ENCODE measurements around the gene SPEG. TPM values are rescaled to one million over a fixed set of nuclear protein-coding genes. Genes with fewer than 3 reads are reported as not detected.

SPEG gene
- total and polyA plus RNA-seq, 2 of the 13 experiments (the other 11 are each of a cell fraction or from before 2014, with no cell fraction given) = 0.18 to 0.24 TPM

GRCh38 chr2:219541611-219542180 lies 107.1 kb downstream of the SPEG start (continued):
- no peak for TF ChIP-seq ZMAT5 (CRISPR knock-in tag; IDR thresholded peaks at IDR 0.05; ENCODE audit: borderline replicate concordance, low read depth)
- TF ChIP-seq, protein P1, sequence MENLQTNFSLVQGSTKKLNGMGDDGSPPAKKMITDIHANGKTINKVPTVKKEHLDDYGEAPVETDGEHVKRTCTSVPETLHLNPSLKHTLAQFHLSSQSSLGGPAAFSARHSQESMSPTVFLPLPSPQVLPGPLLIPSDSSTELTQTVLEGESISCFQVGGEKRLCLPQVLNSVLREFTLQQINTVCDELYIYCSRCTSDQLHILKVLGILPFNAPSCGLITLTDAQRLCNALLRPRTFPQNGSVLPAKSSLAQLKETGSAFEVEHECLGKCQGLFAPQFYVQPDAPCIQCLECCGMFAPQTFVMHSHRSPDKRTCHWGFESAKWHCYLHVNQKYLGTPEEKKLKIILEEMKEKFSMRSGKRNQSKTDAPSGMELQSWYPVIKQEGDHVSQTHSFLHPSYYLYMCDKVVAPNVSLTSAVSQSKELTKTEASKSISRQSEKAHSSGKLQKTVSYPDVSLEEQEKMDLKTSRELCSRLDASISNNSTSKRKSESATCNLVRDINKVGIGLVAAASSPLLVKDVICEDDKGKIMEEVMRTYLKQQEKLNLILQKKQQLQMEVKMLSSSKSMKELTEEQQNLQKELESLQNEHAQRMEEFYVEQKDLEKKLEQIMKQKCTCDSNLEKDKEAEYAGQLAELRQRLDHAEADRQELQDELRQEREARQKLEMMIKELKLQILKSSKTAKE (CRISPR knock-in tag; IDR thresholded peaks at IDR 0.05; ENCODE audit: borderline replicate concordance) = 0 out of 2 replicates have a peak, but pooled peaks have one; percentile 16
- TF ChIP-seq ZFY (CRISPR knock-in tag; IDR thresholded peaks at IDR 0.05) = peak; percentile 69; the same call in 1 of the 2 replicates
- peak; percentile 52; the same call in 1 of the 2 replicates for TF ChIP-seq RXRB (CRISPR knock-in tag; IDR thresholded peaks at IDR 0.05; ENCODE audit: borderline replicate concordance)
- peak; percentile 97 for TF ChIP-seq HNRNPL (IDR thresholded peaks at IDR 0.05; ENCODE audit: low read depth, low read length)
- no peak; the same call in none of the 2 replicates for TF ChIP-seq RFX5 (IDR thresholded peaks at IDR 0.05; ENCODE audit: low read depth, low read length)
- TF ChIP-seq THAP8 (CRISPR knock-in tag; IDR thresholded peaks at IDR 0.05; ENCODE audit: borderline replicate concordance) = no peak
- TF ChIP-seq, protein P2, sequence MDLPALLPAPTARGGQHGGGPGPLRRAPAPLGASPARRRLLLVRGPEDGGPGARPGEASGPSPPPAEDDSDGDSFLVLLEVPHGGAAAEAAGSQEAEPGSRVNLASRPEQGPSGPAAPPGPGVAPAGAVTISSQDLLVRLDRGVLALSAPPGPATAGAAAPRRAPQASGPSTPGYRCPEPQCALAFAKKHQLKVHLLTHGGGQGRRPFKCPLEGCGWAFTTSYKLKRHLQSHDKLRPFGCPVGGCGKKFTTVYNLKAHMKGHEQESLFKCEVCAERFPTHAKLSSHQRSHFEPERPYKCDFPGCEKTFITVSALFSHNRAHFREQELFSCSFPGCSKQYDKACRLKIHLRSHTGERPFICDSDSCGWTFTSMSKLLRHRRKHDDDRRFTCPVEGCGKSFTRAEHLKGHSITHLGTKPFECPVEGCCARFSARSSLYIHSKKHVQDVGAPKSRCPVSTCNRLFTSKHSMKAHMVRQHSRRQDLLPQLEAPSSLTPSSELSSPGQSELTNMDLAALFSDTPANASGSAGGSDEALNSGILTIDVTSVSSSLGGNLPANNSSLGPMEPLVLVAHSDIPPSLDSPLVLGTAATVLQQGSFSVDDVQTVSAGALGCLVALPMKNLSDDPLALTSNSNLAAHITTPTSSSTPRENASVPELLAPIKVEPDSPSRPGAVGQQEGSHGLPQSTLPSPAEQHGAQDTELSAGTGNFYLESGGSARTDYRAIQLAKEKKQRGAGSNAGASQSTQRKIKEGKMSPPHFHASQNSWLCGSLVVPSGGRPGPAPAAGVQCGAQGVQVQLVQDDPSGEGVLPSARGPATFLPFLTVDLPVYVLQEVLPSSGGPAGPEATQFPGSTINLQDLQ (CRISPR knock-in tag; IDR thresholded peaks at IDR 0.05) = peak; percentile 99
- TF ChIP-seq HMGXB3 (CRISPR knock-in tag; IDR thresholded peaks at IDR 0.05; ENCODE audit: borderline replicate concordance) = peak; percentile 50; the same call in 1 of the 2 replicates
- TF ChIP-seq MAF1 (CRISPR knock-in tag; IDR thresholded peaks at IDR 0.05; ENCODE audit: borderline replicate concordance) = no peak
- TF ChIP-seq ZNF567 (CRISPR knock-in tag; IDR thresholded peaks at IDR 0.05; ENCODE audit: borderline replicate concordance) = peak; percentile 85; the same call in 1 of the 2 replicates
- no peak; the same call in 1 of the 2 replicates for TF ChIP-seq MIER3 (CRISPR knock-in tag; IDR thresholded peaks at IDR 0.05; ENCODE audit: borderline replicate concordance)
- no peak for TF ChIP-seq CSRNP2 (CRISPR knock-in tag; conservative IDR thresholded peaks at IDR 0.05; ENCODE audit: low read depth)
- TF ChIP-seq ZNF768 (CRISPR knock-in tag; IDR thresholded peaks at IDR 0.05) = peak; percentile 81; the same call in 1 of the 2 replicates
- TF ChIP-seq ZNF224 (CRISPR knock-in tag; IDR thresholded peaks at IDR 0.05) = peak; percentile 86; the same call in 1 of the 2 replicates
